ENCODE measurements around the gene MALL.
"Not testable (repeated sequence)": the region's sequence is repeated elsewhere in the genome, so short reads cannot be mapped to it uniquely, and the experiment has no call there.

MALL gene

GRCh38 chr2:110099471-110100225, 16.0 kb downstream of the MALL start:
- no peak for DNase-seq

- no peak for DNase-seq
Measured at GRCh38 chr2:110099038-110099425, 16.6 kb downstream of the MALL start.

GRCh38 chr2:110097506-110098220, 18.0 kb downstream of the MALL start:
- no peak for DNase-seq

GRCh38 chr2:110095994-110096633, 19.5 kb downstream of the MALL start:
- DNase-seq: no peak

- DNase-seq: not testable (repeated sequence)
Measured at GRCh38 chr2:110094884-110095534, 20.6 kb downstream of the MALL start.

GRCh38 chr2:110093924-110094323, 21.7 kb downstream of the MALL start:
- DNase-seq: not testable (repeated sequence)

- DNase-seq: not testable (repeated sequence)
Measured at GRCh38 chr2:110090164-110090563, 25.5 kb downstream of the MALL start.

- DNase-seq: not testable (repeated sequence)
Measured at GRCh38 chr2:110083757-110084156, 31.9 kb downstream of the MALL start.

GRCh38 chr2:110083162-110083561, 32.5 kb downstream of the MALL start:
- not testable (repeated sequence) for DNase-seq

GRCh38 chr2:110078104-110078503, 37.5 kb downstream of the MALL start:
- DNase-seq: not testable (repeated sequence)

GRCh38 chr2:110075896-110076295, 39.7 kb downstream of the MALL start:
- not testable (repeated sequence) for DNase-seq

GRCh38 chr2:110069869-110070268, 45.8 kb downstream of the MALL start:
- not testable (repeated sequence) for DNase-seq

GRCh38 chr2:110068153-110068552, 47.5 kb downstream of the MALL start:
- DNase-seq: not testable (repeated sequence)

GRCh38 chr2:110062332-110062731, 53.3 kb downstream of the MALL start:
- not testable (repeated sequence) for DNase-seq

GRCh38 chr2:110060550-110060949, 55.1 kb downstream of the MALL start:
- DNase-seq: not testable (repeated sequence)

- DNase-seq: not testable (repeated sequence)
Measured at GRCh38 chr2:110059694-110060358, 55.8 kb downstream of the MALL start.

- DNase-seq: not testable (repeated sequence)
Measured at GRCh38 chr2:110059009-110059693, 56.5 kb downstream of the MALL start.

- not testable (repeated sequence) for DNase-seq
Measured at GRCh38 chr2:110058034-110058433, 57.6 kb downstream of the MALL start.

GRCh38 chr2:110055819-110056408, 59.7 kb downstream of the MALL start:
- not testable (repeated sequence) for DNase-seq

- DNase-seq: peak; percentile 54
Measured at GRCh38 chr2:110054521-110055407, 60.9 kb downstream of the MALL start.

Data from right kidney (tissue), 1 donor.